Measurements from ENCODE around the gene SLAMF9.

DNA sequence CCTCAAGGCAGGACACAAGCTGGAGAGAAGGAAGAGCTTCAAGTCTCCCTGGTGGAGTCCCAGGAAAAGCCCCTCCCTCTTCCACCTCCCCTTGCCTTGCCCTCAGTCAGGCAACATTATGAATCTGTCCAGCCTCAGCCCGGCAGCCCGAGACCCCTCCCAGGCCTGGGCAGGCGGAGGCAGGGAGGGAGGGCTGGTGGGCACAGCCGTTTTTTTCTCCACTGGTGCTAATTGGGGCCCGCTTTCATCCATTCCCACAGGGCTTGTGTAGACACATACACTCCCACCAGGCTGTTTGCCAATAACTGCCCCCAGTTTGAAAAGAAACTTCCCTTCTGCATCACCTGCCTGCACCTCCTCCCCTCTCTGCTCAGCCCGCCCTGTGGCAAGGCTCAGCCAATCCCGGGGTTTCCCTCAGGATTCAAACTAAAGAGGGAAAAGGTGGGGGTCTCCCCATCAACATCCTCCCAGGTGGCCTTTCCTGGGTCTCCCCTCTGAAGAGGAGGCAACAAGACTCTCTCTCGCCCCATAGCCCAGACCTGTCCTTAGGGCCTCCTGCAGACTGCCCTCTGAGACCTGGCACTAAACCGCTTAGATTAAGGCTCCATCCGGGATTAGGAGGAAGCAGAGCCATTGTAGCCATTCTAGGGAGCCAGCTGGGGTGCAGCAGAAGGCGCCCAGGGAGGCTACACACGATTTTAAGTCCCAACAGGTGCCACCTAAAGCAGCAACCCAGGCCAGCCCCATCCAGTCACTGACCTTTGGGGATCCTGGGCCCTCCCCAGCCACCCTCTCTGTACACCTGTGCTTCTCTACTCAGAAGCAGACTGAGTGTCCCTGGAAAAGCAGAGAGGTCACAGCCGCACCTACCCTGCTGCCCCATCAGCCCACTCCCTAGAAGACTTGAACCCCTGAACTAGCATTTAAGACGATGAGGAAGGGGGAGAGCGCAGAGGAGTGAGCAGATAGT, 12.2 kb downstream of the SLAMF9 start:
- TF ChIP-seq, protein P1, sequence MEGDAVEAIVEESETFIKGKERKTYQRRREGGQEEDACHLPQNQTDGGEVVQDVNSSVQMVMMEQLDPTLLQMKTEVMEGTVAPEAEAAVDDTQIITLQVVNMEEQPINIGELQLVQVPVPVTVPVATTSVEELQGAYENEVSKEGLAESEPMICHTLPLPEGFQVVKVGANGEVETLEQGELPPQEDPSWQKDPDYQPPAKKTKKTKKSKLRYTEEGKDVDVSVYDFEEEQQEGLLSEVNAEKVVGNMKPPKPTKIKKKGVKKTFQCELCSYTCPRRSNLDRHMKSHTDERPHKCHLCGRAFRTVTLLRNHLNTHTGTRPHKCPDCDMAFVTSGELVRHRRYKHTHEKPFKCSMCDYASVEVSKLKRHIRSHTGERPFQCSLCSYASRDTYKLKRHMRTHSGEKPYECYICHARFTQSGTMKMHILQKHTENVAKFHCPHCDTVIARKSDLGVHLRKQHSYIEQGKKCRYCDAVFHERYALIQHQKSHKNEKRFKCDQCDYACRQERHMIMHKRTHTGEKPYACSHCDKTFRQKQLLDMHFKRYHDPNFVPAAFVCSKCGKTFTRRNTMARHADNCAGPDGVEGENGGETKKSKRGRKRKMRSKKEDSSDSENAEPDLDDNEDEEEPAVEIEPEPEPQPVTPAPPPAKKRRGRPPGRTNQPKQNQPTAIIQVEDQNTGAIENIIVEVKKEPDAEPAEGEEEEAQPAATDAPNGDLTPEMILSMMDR (IDR thresholded peaks at IDR 0.05; ENCODE audit: insufficient read depth, low read length, poor library complexity, severe bottlenecking): no peak
- TF ChIP-seq EZH2phosphoT487 (conservative IDR thresholded peaks at IDR 0.05; ENCODE audit: low read length): no peak

All from SU-DHL-6 (cell line).